Endothelial cell of umbilical vein (primary cell): ENCODE measurements around the gene ADAMTSL3. TPM values are rescaled to one million over a fixed set of nuclear protein-coding genes. Genes with fewer than 3 reads are reported as not detected.

Experiments used
- BruUV-seq: library from RNA; stranded (reverse); fragments of 400-500 nt; replicated peaks from 2 replicates; lab custom pipeline; 2021; lab: Mats Ljungman, UMichigan
- CTCF ChIA-PET: fragments of 300-600, 350-600 bp; sonication (Branson Sonifier 250); formaldehyde crosslinking; loops from one replicate; lab custom pipeline; 2021; ENCODE audit warnings: antibody characterized with exemption, inconsistent platforms; lab: Charles Lee
- POLR2A ChIA-PET: fragments of 300-600, 350-600 bp; sonication (Branson Sonifier 250); formaldehyde crosslinking; loops from one replicate; lab custom pipeline; 2021; ENCODE audit warnings: antibody characterized with exemption, inconsistent platforms; lab: Charles Lee
- DNase-seq: peaks from one replicate; pipeline ENCODE4 v3.0.0-alpha.2; 2011; ENCODE audit warnings: low read depth, low spot score
- FAIRE-seq: peaks from 2 replicates; lab custom pipeline; 2011; peaks lifted over from hg19 to GRCh38; lab: Jason Lieb, UNC
- H2AFZ ChIP-seq: 2 replicates; pipeline ENCODE4 v1.6.0; 2012; ENCODE audit warnings: low read depth, low read length, control low read depth, inconsistent platforms
- H3K27ac ChIP-seq: 2 replicates; pipeline ENCODE4 v1.5.1; 2011; ENCODE audit warnings: low read depth, mild to moderate bottlenecking, control low read depth, low read length, moderate library complexity; ENCODE audit not compliant: insufficient read depth
- H3K27me3 ChIP-seq, 2 experiments: 2 replicates each; pipeline versions ENCODE4 v1.6.0 to v1.6.1; 2011; ENCODE audit warnings: low read length in 2 of 2, mixed read lengths in 1 of 2; ENCODE audit not compliant: control insufficient read depth in 2 of 2, insufficient read depth in 2 of 2
- H3K36me3 ChIP-seq, 2 experiments: 2 replicates in 1 of 2; 3 replicates in 1 of 2; pipeline ENCODE4 v1.5.1; 2011; ENCODE audit warnings: low read length in 2 of 2, mild to moderate bottlenecking in 1 of 2, moderate library complexity in 1 of 2; ENCODE audit not compliant: control insufficient read depth in 2 of 2, insufficient read depth in 2 of 2; ENCODE audit errors: extremely low read depth in 1 of 2
- H3K4me1 ChIP-seq: 3 replicates; pipeline ENCODE4 v1.5.1; 2011; ENCODE audit warnings: mild to moderate bottlenecking, low read length; ENCODE audit not compliant: control insufficient read depth, insufficient read depth; ENCODE audit errors: extremely low read depth
- H3K4me2 ChIP-seq: 2 replicates; pipeline ENCODE4 v1.6.1; 2011; ENCODE audit warnings: low read length, control low read depth, mixed read lengths; ENCODE audit not compliant: insufficient read depth
- H3K4me3 ChIP-seq, 3 experiments: fragments of 200-600 bp in 1 of 3; sonication (generic), shearing (Covaris generic) in 1 of 3; replicated peaks in 1 of 3; 2 replicates each; pipeline ENCODE4 v1.5.1; 2011 to 2016; ENCODE audit warnings: control low read depth in 3 of 3, low read length in 3 of 3, mild to moderate bottlenecking in 2 of 3, inconsistent platforms in 1 of 3, low read depth in 1 of 3, moderate library complexity in 1 of 3; ENCODE audit not compliant: insufficient read depth in 1 of 3
- H3K79me2 ChIP-seq: 2 replicates; pipeline ENCODE4 v1.6.0; 2012; ENCODE audit warnings: low read length, inconsistent platforms; ENCODE audit not compliant: control insufficient read depth, insufficient read depth
- H3K9ac ChIP-seq: replicated peaks from 2 replicates; pipeline ENCODE3; 2011; ENCODE audit warnings: low read length, control low read depth; ENCODE audit not compliant: insufficient read depth; ENCODE audit errors: extremely low read depth
- H3K9me1 ChIP-seq: replicated peaks from 3 replicates; pipeline ENCODE4 v1.6.0; 2011; ENCODE audit warnings: mild to moderate bottlenecking, low read length; ENCODE audit not compliant: control insufficient read depth, insufficient read depth; ENCODE audit errors: extremely low read depth
- H3K9me3 ChIP-seq: replicated peaks from 2 replicates; pipeline ENCODE4 v1.5.1; 2012; ENCODE audit warnings: low read length, inconsistent platforms; ENCODE audit not compliant: control insufficient read depth, insufficient read depth
- H4K20me1 ChIP-seq: replicated peaks from 2 replicates; pipeline ENCODE3; 2011; ENCODE audit warnings: mild to moderate bottlenecking, low read length; ENCODE audit not compliant: control insufficient read depth, insufficient read depth; ENCODE audit errors: extremely low read depth
- CTCF ChIP-seq, 2 donors: IDR thresholded peaks; 1 replicate in 1 of 2; 2 replicates in 1 of 2; pipeline ENCODE4 v1.5.1; 2011; ENCODE audit warnings: low read length in 2 of 2, mild to moderate bottlenecking in 2 of 2, moderate library complexity in 2 of 2, control low read depth in 1 of 2, inconsistent platforms in 1 of 2, low read depth in 1 of 2; ENCODE audit not compliant: insufficient read depth in 1 of 2; ENCODE audit errors: extremely low read depth in 1 of 2
- EZH2 ChIP-seq: IDR thresholded peaks from 2 replicates; pipeline ENCODE4 v1.6.1; 2012; ENCODE audit warnings: borderline replicate concordance, low read depth, mild to moderate bottlenecking, moderate library complexity, low read length, inconsistent platforms; ENCODE audit not compliant: severe bottlenecking
- FOS ChIP-seq: IDR thresholded peaks from 2 replicates; pipeline ENCODE4 v1.6.1; 2011; ENCODE audit warnings: mild to moderate bottlenecking, low read length, moderate library complexity, borderline replicate concordance; ENCODE audit not compliant: insufficient read depth
- GATA2 ChIP-seq: IDR thresholded peaks from 2 replicates; pipeline ENCODE4 v1.7.0; 2011; ENCODE audit warnings: low read depth, mild to moderate bottlenecking, moderate library complexity, mixed read lengths, low read length; ENCODE audit not compliant: insufficient read length, insufficient read depth
- JUN ChIP-seq: IDR thresholded peaks from 2 replicates; pipeline ENCODE4 v1.6.1; 2011; ENCODE audit warnings: borderline replicate concordance, low read depth; ENCODE audit not compliant: insufficient read length, insufficient read depth
- MAX ChIP-seq: IDR thresholded peaks from 2 replicates; pipeline ENCODE4 v1.6.1; 2011; ENCODE audit not compliant: insufficient read depth, insufficient read length
- MYC ChIP-seq: IDR thresholded peaks from one replicate; pipeline ENCODE4 v1.6.1; 2011; ENCODE audit warnings: mild to moderate bottlenecking, low read depth, low read length
- POLR2A ChIP-seq: IDR thresholded peaks from 2 replicates; pipeline ENCODE4 v1.6.1; 2012; ENCODE audit warnings: low read depth, mild to moderate bottlenecking, control low read depth, low read length
- POLR2AphosphoS5 ChIP-seq: IDR thresholded peaks from 2 replicates; pipeline ENCODE4 v1.6.1; 2012; ENCODE audit warnings: low read depth, mild to moderate bottlenecking, control low read depth, low read length, moderate library complexity; ENCODE audit not compliant: insufficient read depth
- dilution Hi-C: fragments of 300-500 bp; cut with MboI; formaldehyde crosslinking; loops from one replicate; pipeline ENCODE4 v1.15.0; 2019; ENCODE audit warnings: low sequenced_read_pairs; ENCODE audit not compliant: extremely low pct_ligation_motif_present
- intact Hi-C: fragments of 100-400 bp; cut with micrococcal nuclease; formaldehyde crosslinking; loops from one replicate; pipeline ENCODE4 v1.10.0; 2022
- polyA plus RNA-seq, 4 experiments: library from polyadenylated mRNA; depleted of rRNA in 3 of 4; stranded (reverse) in 3 of 4; unstranded in 1 of 4; fragments of >200 nt; gene quantifications; 2 replicates each; pipeline versions ENCODE4 v1.2.1 to v1.2.3, GENCODE V29; 2011 to 2012; ENCODE audit warnings: missing spikeins in 1 of 4
- total RNA-seq: library from RNA; stranded (reverse); gene quantifications from 2 replicates; pipeline ENCODE4 v1.2.3, GENCODE V29; 2021

ADAMTSL3 gene
- total and polyA plus RNA-seq, 2 donors (not counting 3 experiments of a cell fraction or from before 2014, with no cell fraction given), result not detected

GRCh38 chr15:83892498-83892897 lies 238.6 kb downstream of the ADAMTSL3 start:
- ChIA-PET CTCF (no interaction called here), POLR2A (no interaction called here)
- Histone ChIP-seq H3K27me3 (no peaks in the 10 kb centered on the region), H3K4me1 (no peaks in the 10 kb centered on the region), H3K4me3 (no peak overlapping the region), H2AFZ (no peak overlapping the region), H3K79me2 (no peaks in the 10 kb centered on the region), H3K27ac (no peak overlapping the region), H3K36me3 (no peaks in the 10 kb centered on the region), H3K9me3 (no peaks in the 10 kb centered on the region), H4K20me1 (no peaks in the 10 kb centered on the region), H3K9ac (no peak overlapping the region), H3K9me1 (no peaks in the 10 kb centered on the region), H3K4me2 (no peak overlapping the region)
- TF ChIP-seq EZH2, result no peak
- dilution Hi-C loops, result no loop called here
- no peak for FAIRE-seq
- intact Hi-C loops, result no loop called here
- BruUV-seq, result no TSS peak
- no peak for DNase-seq

DNA sequence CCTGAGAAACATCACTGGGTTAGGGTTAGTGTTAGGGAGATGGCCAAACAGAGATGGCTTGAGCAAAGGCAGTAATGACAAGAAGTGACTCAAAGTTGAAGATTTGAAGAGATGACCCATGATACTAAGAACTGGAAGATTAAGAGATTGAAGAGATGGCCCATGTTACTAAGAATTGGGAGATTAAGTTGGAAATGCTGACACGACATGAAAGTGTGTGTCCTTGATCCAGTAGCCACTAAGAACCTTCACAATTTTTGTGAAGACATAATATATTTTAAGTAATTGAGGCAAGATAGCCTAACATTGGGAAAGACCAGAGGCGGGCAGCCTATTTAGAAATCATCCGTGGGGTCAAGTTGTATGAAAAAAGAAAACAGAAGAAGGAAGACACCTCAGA lies 239.4 kb downstream of the ADAMTSL3 start:
- H3K36me3 ChIP-seq, result no peaks in the 10 kb centered on the region
- H3K9ac ChIP-seq, result no peak overlapping the region
- no peaks in the 10 kb centered on the region for H3K79me2 ChIP-seq
- TF ChIP-seq GATA2, result no peak
- no peak for TF ChIP-seq MYC
- TF ChIP-seq MAX, result no peak
- no peak for TF ChIP-seq POLR2A
- TF ChIP-seq EZH2, result no peak
- no peak for TF ChIP-seq CTCF (IDR thresholded peaks at IDR 0.05; ENCODE audit: extremely low read depth in 1 of 2, insufficient read depth in 1 of 2, low read depth in 1 of 2, low read length in 2 of 2)
- TF ChIP-seq POLR2AphosphoS5, result no peak
- TF ChIP-seq FOS, result no peak
- TF ChIP-seq JUN, result no peak
- no TSS peak for BruUV-seq
- H3K27me3 ChIP-seq, result no peaks in the 10 kb centered on the region
- ChIA-PET CTCF (no interaction called here), POLR2A (no interaction called here)
- dilution Hi-C loops (no loop called here), intact Hi-C loops (no loop called here)
- no peak overlapping the region for H3K4me3 ChIP-seq
- no peaks in the 10 kb centered on the region for H4K20me1 ChIP-seq
- DNase-seq (no peak), FAIRE-seq (no peak)
- no peaks in the 10 kb centered on the region for H3K9me1 ChIP-seq
- H3K9me3 ChIP-seq, result no peaks in the 10 kb centered on the region
- H3K4me1 ChIP-seq, result no peaks in the 10 kb centered on the region
- no peak overlapping the region for H3K4me2 ChIP-seq
- H3K27ac ChIP-seq, result no peak overlapping the region
- no peak overlapping the region for H2AFZ ChIP-seq
